ENCODE measurements around the gene TUBGCP6. TPM values are rescaled to one million over a fixed set of nuclear protein-coding genes. Genes with fewer than 3 reads are reported as not detected.

TUBGCP6 gene
- total RNA-seq, 1 donor from 2014 or later = 17.5 TPM

GRCh38 chr22:50255607-50256006 lies 10.8 kb upstream of the TUBGCP6 start:
- intact Hi-C loops (cut with DNase I) = no loop called here
- DNase-seq (ENCODE audit: missing footprints) (no peak), ATAC-seq (no peak)

GRCh38 chr22:50255099-50255498 lies 10.3 kb upstream of the TUBGCP6 start:
- DNase-seq (ENCODE audit: missing footprints) (no peak), ATAC-seq (no peak)
- intact Hi-C loops (cut with DNase I) = no loop called here

DNA sequence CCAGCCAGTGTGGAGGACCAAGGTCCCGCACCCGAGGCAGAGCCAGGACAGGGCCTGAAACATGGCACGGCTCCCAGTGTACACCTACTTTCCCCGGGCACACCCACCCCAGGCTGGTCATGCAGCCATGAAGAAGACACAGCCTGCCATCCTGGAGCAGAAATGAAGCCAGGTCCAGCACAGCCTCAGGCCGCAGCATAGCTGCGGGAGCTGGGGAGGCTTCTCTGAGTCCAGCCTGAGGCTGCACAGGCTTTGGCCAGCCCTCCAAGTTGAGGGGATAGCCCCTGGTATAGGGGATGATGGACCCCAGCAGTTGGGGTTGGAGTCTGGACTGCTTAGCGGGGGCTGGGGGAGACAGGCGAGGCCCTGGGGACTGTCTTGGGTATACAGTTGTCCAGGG lies 9.1 kb upstream of the TUBGCP6 start:
- intact Hi-C loops (cut with DNase I) = loop anchor here (2.0 to 5.0 kb wide), 2 partner anchors 17 to 253 kb away; partner anchors contain the start of genes LMF2, MAPK11 and NCAPH2
- no peak for DNase-seq (ENCODE audit: missing footprints)
- no peak for ATAC-seq

- ATAC-seq = no peak
- no peak for DNase-seq (ENCODE audit: missing footprints)
- intact Hi-C loops (cut with DNase I) = loop anchor here (2.0 to 5.0 kb wide), 2 partner anchors 18 to 254 kb away; partner anchors contain the start of genes LMF2, MAPK11 and NCAPH2
Observed at GRCh38 chr22:50253046-50253915, 8.5 kb upstream of the TUBGCP6 start.

DNA sequence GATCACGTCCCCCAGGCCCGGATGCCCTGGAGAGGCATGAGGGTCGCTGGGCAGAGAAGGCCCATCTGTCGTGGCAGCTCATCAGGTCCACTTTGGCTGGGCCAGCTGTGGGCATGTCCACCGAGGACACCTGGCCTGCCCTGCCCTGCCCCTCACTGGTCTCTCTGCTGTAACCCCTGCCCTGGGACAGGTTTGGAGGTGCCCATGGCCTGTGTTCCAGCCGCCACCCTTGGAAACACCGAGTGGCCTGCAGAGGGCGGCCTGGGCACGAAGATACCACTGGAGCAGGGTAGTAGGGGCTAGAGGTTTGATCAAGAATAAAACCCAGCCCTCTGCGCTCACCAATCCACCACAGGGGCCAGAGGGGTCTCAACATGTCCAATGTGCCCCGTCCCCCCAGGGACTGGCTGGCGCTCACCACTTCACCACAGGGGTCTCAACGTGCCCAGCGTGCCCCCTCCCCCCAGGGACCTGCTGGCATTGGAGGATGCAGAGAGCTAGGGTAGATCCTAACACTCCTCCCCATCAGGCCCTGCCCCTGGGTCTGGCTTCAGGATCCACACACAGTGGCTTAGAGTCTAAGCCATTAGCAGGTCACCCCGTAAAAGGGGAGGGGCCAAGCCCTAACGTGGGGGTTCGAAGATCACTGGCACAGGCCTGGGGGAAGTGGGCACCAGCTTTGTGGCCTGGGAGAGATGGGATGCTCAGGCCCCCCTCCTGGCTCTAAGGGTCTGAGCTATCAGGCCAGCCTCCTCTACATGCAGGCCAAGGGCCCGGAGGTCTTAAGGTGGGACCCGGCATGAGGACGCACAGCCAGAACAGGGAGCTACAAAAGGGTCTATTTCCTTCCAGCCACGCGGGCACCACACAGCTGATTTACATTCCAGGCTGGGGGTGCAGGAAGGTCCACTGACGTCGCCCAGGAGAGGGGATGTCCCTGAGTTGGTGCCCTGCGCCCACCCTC lies 7.5 kb upstream of the TUBGCP6 start:
- ATAC-seq = peak; percentile 80
- intact Hi-C loops (cut with DNase I) = loop anchor here (2.0 to 5.0 kb wide), 2 partner anchors 18 to 255 kb away; partner anchors contain the start of genes LMF2, MAPK11 and NCAPH2
- DNase-seq (ENCODE audit: missing footprints) = peak; percentile 90

- intact Hi-C loops (cut with DNase I) = loop anchor here (2.0 to 5.0 kb wide), 3 partner anchors 19 to 256 kb away; partner anchors contain the start of genes LMF2, MAPK11, NCAPH2 and PPP6R2
- ATAC-seq (no peak), DNase-seq (ENCODE audit: missing footprints) (no peak)
Observed at GRCh38 chr22:50251477-50252081, 6.8 kb upstream of the TUBGCP6 start.

- intact Hi-C loops (cut with DNase I) = loop anchor here (2.0 to 5.0 kb wide), 2 partner anchors 92 to 256 kb away; partner anchors contain the start of genes LMF2, NCAPH2 and PPP6R2
- DNase-seq (ENCODE audit: missing footprints) = peak; percentile 93
- peak; percentile 80 for ATAC-seq
Observed at GRCh38 chr22:50250555-50251476, 6.0 kb upstream of the TUBGCP6 start, which contains the start of gene HDAC10. Gene HDAC10 (minus strand): TSS chr22:50251265. CDS start chr22:50251032, 233 bp downstream.

- ATAC-seq (no peak), DNase-seq (ENCODE audit: missing footprints) (no peak)
- intact Hi-C loops (cut with DNase I) = loop anchor here (2.0 to 5.0 kb wide), 2 partner anchors 93 to 257 kb away; partner anchors contain the start of genes LMF2, NCAPH2 and PPP6R2
Observed at GRCh38 chr22:50250249-50250554, 5.4 kb upstream of the TUBGCP6 start.

DNA sequence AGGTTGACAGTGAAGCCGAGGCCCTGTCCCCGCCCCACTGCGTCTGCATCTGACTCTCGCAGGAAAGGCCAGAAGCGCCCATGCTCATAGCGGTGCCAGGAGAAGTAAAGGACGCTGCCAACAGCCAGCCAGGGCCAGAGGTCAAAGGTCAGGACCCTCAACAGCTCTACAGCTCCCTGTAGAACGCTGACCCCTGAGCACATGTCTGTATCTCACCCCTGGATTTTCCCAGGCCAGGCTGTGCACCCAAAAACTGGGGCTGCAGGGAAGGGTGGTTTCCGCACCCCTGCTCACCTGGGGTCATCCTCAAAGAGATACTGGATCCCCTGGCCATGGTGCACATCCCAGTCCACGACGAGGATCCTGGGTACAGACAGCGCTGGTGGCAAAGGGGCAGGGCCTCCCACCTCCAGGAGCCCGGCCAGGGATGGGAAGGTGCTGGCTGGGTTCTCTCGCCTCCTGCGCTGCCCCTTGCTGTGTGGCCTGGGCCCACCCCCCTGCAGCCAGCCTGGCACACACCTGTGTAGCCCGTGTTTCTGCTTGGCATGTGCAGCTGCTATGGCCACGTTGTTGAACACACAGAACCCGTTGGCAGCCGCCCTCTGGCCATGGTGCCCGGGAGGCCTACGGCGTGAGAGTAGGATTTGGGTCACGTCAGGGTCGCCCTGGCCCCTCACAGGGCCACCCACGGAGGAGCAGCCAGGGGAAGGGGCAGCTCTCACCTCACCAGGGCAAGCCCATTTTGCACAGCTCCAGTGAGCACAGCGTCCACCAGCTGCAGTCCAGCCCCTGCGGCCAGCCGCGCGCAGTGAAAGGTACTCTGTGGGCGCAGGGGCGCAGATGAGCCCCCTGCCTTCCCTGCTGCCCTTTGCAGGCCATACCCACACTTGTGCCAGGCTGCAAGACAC lies 4.8 kb upstream of the TUBGCP6 start:
- DNase-seq (ENCODE audit: missing footprints) = no peak
- intact Hi-C loops (cut with DNase I) = loop anchor here (2.0 to 10.0 kb wide), 3 partner anchors 93 to 365 kb away; partner anchors contain the start of genes LMF2, NCAPH2 and PPP6R2
- no peak for ATAC-seq

DNA sequence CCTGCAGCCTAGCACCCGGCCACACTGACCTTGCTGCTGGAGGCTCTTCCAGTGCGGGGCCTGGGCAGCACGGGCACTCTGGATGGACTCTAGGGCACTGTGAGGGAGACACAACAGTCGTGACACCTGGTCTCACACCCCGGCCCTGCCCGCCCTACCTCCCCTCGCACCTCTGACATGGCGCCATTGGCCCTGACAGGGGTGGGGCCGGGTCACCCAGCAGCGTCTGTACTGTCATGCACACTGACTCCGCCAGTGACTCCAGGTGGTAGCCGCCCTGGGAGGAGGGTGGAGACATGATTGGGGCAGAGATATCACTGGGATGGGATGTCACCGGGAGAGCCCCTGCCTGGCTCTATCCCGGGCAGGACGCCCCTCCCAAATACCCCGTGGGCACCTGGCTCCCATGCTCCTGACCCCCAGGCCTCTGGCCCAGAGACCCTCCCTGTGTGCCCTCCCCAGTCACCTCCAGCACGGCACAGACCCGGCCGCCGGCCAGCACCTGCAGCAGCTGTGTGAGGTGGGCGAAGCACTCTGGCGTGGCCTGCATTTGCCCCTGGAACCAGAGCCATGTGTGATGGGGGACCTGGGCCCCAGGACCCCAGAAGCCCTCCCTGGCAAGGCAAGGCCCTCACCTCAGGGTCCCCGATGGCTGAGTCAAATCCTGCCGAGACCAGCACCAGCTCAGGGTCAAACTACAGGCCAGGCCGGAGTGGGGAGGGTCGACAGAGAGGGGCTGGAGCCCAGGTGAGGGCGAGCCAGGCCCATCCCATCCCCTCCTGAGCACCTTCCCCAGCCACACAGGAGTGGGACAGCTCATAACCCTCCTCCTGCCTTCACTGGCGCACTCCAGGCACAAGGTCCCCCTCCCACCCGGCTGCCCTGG lies 3.6 kb upstream of the TUBGCP6 start:
- DNase-seq (ENCODE audit: missing footprints) (no peak), ATAC-seq (no peak)
- intact Hi-C loops (cut with DNase I) = loop anchor here (10.0 kb wide), 1 partner anchor 366 kb away; no protein-coding TSS in a partner anchor

DNA sequence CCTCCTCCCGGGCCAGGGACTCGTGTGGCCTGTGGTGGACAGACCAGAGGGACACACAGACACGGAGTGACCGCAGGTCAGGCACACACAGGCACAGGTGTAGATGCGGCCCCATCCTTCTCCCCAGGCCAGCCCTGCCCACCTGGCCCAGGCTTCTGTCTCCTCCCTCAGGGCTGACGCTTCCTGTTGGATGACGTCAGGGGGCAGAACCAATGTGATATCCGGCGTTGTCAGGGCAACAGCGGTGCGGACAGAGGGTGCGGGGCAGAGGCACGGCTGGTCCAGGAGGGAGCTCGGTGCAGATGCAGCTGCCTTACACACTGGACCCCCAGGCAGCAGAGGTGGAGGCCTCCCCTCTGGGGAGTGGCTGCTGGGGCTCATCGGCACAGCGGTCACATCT lies 2.9 kb upstream of the TUBGCP6 start:
- ATAC-seq = no peak
- DNase-seq (ENCODE audit: missing footprints) = peak; percentile 86
- intact Hi-C loops (cut with DNase I) = loop anchor here (10.0 kb wide), 1 partner anchor 367 kb away; no protein-coding TSS in a partner anchor

GRCh38 chr22:50246242-50247175 lies 1.7 kb upstream of the TUBGCP6 start:
- ATAC-seq (no peak), DNase-seq (ENCODE audit: missing footprints) (no peak)
- intact Hi-C loops (cut with DNase I) = loop anchor here (10.0 kb wide), 1 partner anchor 368 kb away; no protein-coding TSS in a partner anchor

- ATAC-seq = peak; percentile 43
- intact Hi-C loops (cut with DNase I) = loop anchor here (10.0 kb wide), 1 partner anchor 369 kb away; no protein-coding TSS in a partner anchor
- no peak for DNase-seq (ENCODE audit: missing footprints)
Observed at GRCh38 chr22:50245214-50246072, 620 bp upstream of the TUBGCP6 start.
